GM19467 (cell line): Measurements from ENCODE around the gene OR3A3.
"Not testable (repeated sequence)": the region's sequence is repeated elsewhere in the genome, so short reads cannot be mapped to it uniquely, and the experiment has no call there.

Source experiments
- ATAC-seq: cut with Tn5 transposase; IDR thresholded peaks from one replicate; pipeline ENCODE4 v1.9.1; 2021; ENCODE audit warnings: mild to moderate bottlenecking, moderate library complexity; ENCODE audit not compliant: unreplicated experiment

OR3A3 gene

DNA sequence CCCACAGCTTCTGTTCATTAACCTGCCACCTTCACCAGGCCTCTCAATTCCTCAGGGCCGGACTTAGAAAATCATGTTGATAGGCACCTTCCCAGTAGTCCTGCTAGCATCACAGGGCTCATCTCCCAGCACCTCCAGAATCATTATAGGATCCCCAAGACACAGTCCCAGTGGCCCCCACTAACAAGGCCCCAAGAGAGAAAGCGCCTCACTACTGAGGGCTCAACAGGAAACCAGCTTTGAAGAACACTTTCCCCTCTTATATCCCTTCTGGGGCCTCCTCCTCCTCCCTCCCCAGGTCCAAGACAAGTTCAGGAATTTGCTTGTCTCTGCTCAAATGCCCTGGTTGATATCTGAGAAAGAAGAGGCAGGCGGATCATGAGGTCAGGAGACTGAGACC, at the start of gene OR3A3:
OR3A3 (plus strand) TSS at position 301 of the 400 bp plus-strand sequence.
- no peak for ATAC-seq

DNA sequence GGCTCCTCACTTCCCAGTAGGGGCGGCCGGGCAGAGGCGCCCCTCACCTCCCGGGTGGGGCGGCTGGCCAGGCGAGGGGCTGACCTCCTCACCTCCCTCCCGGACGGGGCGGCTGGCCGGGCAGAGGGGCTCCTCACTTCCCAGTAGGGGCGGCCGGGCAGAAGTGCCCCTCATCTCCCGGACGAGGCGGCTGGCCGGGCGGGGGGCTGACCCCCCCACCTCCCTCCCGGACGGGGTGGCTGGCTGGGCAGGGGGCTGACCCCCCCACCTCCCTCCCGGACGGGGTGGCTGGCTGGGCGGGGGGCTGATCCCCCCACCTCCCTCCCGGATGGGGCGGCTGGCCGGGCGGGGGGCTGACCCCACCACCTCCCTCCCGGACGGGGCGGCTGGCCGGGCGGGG, 40.0 kb upstream of the OR3A3 start:
- not testable (repeated sequence) for ATAC-seq

GRCh38 chr17:3378321-3378720, 32.8 kb upstream of the OR3A3 start:
- no peak for ATAC-seq

DNA sequence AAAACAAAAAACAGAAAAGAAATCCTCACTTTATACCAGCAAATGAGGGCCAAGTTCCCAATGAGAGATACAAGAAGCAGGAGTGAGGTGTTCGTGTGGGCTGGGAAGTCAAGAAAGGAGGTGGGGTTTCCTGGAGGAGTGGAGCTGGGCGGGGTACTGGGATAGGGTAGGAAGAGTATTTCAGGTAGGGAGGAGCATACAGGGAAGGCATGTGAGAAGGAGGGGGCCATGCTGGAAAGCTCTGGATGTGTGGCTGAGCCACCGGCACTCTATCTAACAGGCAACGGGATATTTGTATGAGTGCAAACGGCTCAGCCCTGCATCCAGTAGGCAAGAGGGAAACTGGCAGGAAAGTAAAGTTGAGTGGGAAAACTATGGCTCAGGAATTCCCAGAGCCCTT, 29.2 kb upstream of the OR3A3 start:
- ATAC-seq = no peak

GRCh38 chr17:3385869-3386816, 25.0 kb upstream of the OR3A3 start, which contains the start of gene OR3A2:
Gene OR3A2, minus strand, starts transcription at chr17:3386308.
- ATAC-seq = no peak

GRCh38 chr17:3389791-3390190, 21.4 kb upstream of the OR3A3 start:
- ATAC-seq = no peak

- not testable (repeated sequence) for ATAC-seq
These were observed 13.4 kb upstream of the OR3A3 start for GRCh38 chr17:3397801-3398200.

GRCh38 chr17:3398310-3398709, 12.9 kb upstream of the OR3A3 start, which contains the start of gene OR1E1:
Gene OR1E1, minus strand, starts transcription at chr17:3398410. Its CDS starts 0 bp downstream, at chr17:3398410.
- ATAC-seq = no peak

- ATAC-seq = no peak
These were observed 11.1 kb upstream of the OR3A3 start for GRCh38 chr17:3400055-3400454.

DNA sequence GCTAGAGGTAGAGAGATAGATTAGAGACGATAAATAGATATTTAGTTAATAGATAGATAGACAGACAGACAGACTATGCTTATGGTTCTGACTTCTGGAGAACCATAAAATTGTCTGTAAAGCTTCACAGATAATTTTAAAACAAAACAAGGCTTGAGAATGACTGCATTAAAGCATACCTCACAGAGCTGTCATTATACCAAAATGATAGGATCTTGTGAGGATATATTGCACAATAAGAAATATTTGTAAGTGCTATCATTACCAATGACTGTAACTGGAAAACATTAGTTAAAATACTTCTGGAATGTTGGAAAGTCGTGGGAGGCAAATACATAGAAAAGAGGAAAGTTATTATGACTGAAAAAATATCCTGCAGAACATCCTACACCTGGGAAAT, 9.4 kb upstream of the OR3A3 start:
- no peak for ATAC-seq

DNA sequence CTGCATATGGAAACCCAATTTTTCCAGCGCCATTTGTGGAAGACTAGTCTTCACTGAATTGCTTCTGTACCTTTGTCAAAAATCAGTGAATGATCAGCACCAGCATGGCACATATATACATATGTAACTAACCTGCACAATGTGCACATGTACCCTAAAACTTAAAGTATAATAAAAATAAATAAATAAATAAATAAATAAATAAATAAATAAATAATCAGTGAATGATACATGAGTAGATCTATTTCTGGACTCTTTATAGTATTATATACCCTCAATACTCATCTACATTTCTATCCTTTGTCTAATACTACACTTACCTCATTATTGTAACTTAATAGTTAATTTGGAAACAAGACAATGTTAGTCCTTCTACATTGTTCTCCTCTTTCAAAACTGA, 7.3 kb upstream of the OR3A3 start:
- ATAC-seq = not testable (repeated sequence)

DNA sequence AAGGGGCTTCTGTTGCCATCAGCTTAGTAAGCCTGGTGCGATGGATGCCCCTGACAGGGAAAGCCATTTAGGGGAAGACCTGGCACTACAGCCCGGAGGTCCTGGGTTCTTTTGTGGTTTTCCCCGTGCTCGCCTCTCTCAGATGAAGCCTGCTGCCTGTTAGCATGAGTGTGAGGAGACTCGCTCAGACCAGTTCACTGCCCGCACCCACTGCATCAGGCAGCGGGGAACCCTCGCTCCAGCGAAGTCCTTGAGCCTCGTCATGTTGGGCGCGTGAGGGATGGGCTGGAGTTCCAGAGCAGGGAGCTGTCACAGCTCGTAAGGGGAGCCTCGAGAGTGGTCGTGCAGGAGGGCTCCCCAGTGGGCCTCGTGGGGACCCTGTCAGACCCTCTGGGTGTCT, 1.0 kb downstream of the OR3A3 start:
- ATAC-seq = not testable (repeated sequence)

- ATAC-seq = no peak
These were observed 4.4 kb downstream of the OR3A3 start for GRCh38 chr17:3415610-3416009.

DNA sequence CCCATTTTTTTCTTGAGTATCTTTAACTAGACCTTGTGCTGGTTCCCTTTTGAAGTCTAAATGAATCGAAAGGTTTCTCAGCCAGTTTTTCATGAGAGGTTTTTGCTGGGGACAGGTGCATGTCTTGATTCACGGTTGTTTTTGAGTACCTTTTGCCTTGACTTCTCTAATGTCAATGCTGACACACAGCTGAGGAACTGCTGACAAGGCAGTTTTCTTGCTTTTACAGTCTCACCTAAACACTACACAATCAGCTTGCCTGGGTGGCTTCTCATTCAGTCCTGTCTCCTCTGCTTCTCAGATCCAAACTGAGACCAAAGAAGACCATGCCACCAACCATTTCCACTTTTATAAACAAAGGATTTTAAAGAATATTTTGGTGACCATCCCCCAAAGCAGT, 7.1 kb downstream of the OR3A3 start:
- no peak for ATAC-seq

- ATAC-seq = not testable (repeated sequence)
These were observed 22.0 kb downstream of the OR3A3 start for GRCh38 chr17:3433215-3433614.

- no peak for ATAC-seq
These were observed 22.6 kb downstream of the OR3A3 start, which contains the start of gene OR1E2 for GRCh38 chr17:3433741-3434140. Gene OR1E2, minus strand, starts transcription at chr17:3433841. Its CDS starts 0 bp downstream, at chr17:3433841.

DNA sequence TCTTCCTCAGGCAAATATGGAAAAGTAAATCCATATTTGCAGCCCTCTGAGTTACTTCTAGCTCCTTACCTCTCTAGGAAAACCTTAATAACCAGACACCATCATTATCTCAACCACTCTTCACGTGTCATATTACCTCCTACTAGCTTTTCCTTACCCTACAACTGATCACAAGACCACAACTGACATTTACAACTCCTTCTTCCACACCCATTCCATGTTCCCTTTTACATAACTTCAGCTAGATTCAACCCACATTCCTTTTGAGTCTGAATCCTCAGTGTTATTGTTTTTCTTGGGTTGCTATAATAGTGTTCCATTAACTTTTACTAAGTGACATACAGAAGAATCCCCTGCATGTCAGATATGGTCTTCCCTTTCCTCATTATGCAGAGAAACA, 27.2 kb downstream of the OR3A3 start:
- ATAC-seq = no peak

GRCh38 chr17:3440451-3440850, 29.3 kb downstream of the OR3A3 start:
- ATAC-seq = no peak

DNA sequence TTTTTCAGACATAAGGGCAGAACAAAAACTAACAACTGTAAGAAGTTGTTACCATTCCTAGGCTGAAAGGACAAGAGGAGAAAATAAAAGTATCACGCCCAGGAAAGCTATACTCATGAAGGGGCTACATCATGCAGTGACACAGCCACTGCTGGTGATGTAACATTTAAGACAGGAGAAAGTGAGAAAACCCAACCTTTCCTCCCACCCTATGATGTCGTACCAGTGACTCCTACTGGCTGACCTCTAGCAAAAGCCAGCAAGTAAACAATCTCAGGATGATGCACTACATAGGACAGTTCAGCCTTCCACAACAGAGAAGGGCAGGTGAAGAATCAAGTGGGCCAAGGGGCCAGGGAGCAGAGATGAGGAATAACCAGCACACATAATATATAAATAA, 36.5 kb downstream of the OR3A3 start:
- ATAC-seq = no peak

- ATAC-seq = no peak
These were observed 37.0 kb downstream of the OR3A3 start for GRCh38 chr17:3448059-3448665.

DNA sequence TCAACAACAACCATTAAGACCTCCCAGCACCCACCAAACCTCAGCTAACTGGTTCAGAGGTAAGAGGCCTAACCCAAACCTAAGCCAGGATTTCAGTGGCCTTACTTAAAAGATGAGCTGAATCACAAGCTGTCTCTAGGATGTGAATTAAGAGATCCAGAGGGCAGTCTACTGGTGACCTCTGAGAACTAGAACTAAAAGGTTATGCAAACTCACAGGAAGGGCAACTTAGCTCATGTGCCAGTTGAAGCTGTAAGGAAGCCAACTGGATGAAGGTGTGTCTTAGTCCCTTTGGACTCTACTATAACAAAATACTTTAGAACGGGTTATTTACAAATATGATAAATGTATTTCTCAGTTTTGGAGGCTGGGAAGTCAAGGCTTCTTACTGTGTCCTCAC, 55.2 kb downstream of the OR3A3 start:
- not testable (repeated sequence) for ATAC-seq

GRCh38 chr17:3469529-3469928, 58.4 kb downstream of the OR3A3 start:
- ATAC-seq = no peak
